B cell (primary cell): ENCODE results near the gene CYREN. TPM values are rescaled to one million over a fixed set of nuclear protein-coding genes. Genes with fewer than 3 reads are reported as not detected.

Experiments
- ATAC-seq: fragments of 200-7000 bp; cut with Tn5 transposase; one replicate; pipeline ENCODE4 v1.10.0; 2021; ENCODE audit warnings: low read depth, mild to moderate bottlenecking, moderate number of reproducible peaks, moderate library complexity
- CTCF ChIA-PET: fragments of 350-600 bp; sonication (Branson Sonifier 250); formaldehyde crosslinking; loops from one replicate; lab custom pipeline; 2021; ENCODE audit warnings: antibody characterized with exemption, inconsistent platforms; lab: Charles Lee
- POLR2A ChIA-PET: fragments of 350-600 bp; sonication (Branson Sonifier 250); formaldehyde crosslinking; loops from one replicate; lab custom pipeline; 2021; ENCODE audit warnings: antibody characterized with exemption; lab: Charles Lee
- DNase-seq: peaks from one replicate; pipeline ENCODE4 v3.0.0; 2013
- H2AFZ ChIP-seq: 2 replicates; pipeline ENCODE4 v1.6.1; 2012; ENCODE audit warnings: mild to moderate bottlenecking, low read depth, low read length; ENCODE audit not compliant: insufficient read depth, poor library complexity, severe bottlenecking
- H3K27ac ChIP-seq, 2 donors: 1 replicate in 1 of 2; 2 replicates in 1 of 2; pipeline ENCODE4 v1.5.1; 2012 to 2013; ENCODE audit warnings: low read length in 2 of 2, mild to moderate bottlenecking in 2 of 2, moderate library complexity in 1 of 2
- H3K27me3 ChIP-seq, 4 experiments: fragments of 200-600 bp in 1 of 4; sonication (generic) in 1 of 4; replicated peaks in 1 of 4; 1 replicate in 2 of 4; 2 replicates in 2 of 4; pipeline versions ENCODE4 v1.6.1 to v1.7.0; 2013 to 2016; ENCODE audit warnings: low read length in 3 of 4, mild to moderate bottlenecking in 2 of 4, mixed read lengths in 1 of 4, moderate library complexity in 1 of 4; ENCODE audit not compliant: insufficient read depth in 4 of 4, control insufficient read depth in 3 of 4; ENCODE audit errors: control extremely low read depth in 1 of 4
- H3K36me3 ChIP-seq, 2 experiments: replicated peaks in 1 of 2; 1 replicate in 1 of 2; 2 replicates in 1 of 2; pipeline versions ENCODE4 v1.6.1 to v1.7.1; 2013; ENCODE audit warnings: low read length in 1 of 2; ENCODE audit not compliant: insufficient read depth in 2 of 2, control insufficient read depth in 1 of 2; ENCODE audit errors: control extremely low read depth in 1 of 2, extremely low read depth in 1 of 2
- H3K4me1 ChIP-seq, 2 donors: fragments of 200-600 bp in 1 of 2; sonication (generic) in 1 of 2; 1 replicate in 1 of 2; 2 replicates in 1 of 2; pipeline versions ENCODE4 v1.5.1 to v1.6.1; 2013 to 2017; ENCODE audit warnings: low read length in 2 of 2; ENCODE audit not compliant: control insufficient read depth in 2 of 2, insufficient read depth in 2 of 2
- H3K4me2 ChIP-seq: replicated peaks from 2 replicates; pipeline ENCODE3; 2012; ENCODE audit warnings: mild to moderate bottlenecking, low read depth, low read length; ENCODE audit not compliant: poor library complexity, severe bottlenecking
- H3K4me3 ChIP-seq, 5 experiments: fragments of 200-600 bp in 1 of 5; sonication (generic) in 1 of 5; 1 replicate in 3 of 5; 2 replicates in 2 of 5; pipeline versions ENCODE4 v1.5.1 to v1.7.0; 2011 to 2016; ENCODE audit warnings: low read length in 4 of 5, mild to moderate bottlenecking in 4 of 5, low read depth in 2 of 5, control low read depth in 1 of 5, moderate library complexity in 1 of 5; ENCODE audit not compliant: insufficient read depth in 1 of 5; ENCODE audit errors: control extremely low read depth in 1 of 5, extremely low read depth in 1 of 5
- H3K79me2 ChIP-seq: fragments of 200-600 bp; sonication (generic); one replicate; pipeline ENCODE4 v1.6.0; 2016; ENCODE audit warnings: low read length; ENCODE audit not compliant: control insufficient read depth, insufficient read depth
- H3K9ac ChIP-seq: fragments of 200-600 bp; sonication (generic); 2 replicates; pipeline ENCODE4 v1.6.1; 2017; ENCODE audit warnings: mild to moderate bottlenecking, low read length, moderate library complexity
- H3K9me3 ChIP-seq, 3 donors: one replicate each; pipeline versions ENCODE4 v1.6.1 to v1.7.1; 2013; ENCODE audit warnings: low read length in 2 of 3; ENCODE audit not compliant: control insufficient read depth in 2 of 3, insufficient read depth in 1 of 3; ENCODE audit errors: control extremely low read depth in 1 of 3
- H4K20me1 ChIP-seq: 2 replicates; pipeline ENCODE4 v1.6.0; 2012; ENCODE audit warnings: mild to moderate bottlenecking, low read length; ENCODE audit not compliant: insufficient read depth, control insufficient read depth, poor library complexity, severe bottlenecking
- H3K27ac Mint-ChIP-seq: one replicate; pipeline ENCODE4 v1.8.0; 2021; ENCODE audit warnings: mixed read lengths
- H3K27me3 Mint-ChIP-seq: one replicate; pipeline ENCODE4 v1.8.0; 2021; ENCODE audit warnings: mixed read lengths
- H3K4me1 Mint-ChIP-seq: one replicate; pipeline ENCODE4 v1.8.0; 2021; ENCODE audit warnings: mixed read lengths
- H3K4me3 Mint-ChIP-seq: one replicate; pipeline ENCODE4 v1.8.0; 2021; ENCODE audit warnings: mixed read lengths
- H3K9me3 Mint-ChIP-seq: one replicate; pipeline ENCODE4 v1.8.0; 2022; ENCODE audit warnings: mixed read lengths; ENCODE audit not compliant: insufficient read depth
- CTCF ChIP-seq: fragments of 200-600 bp; IDR thresholded peaks from one replicate; pipeline ENCODE4 v1.8.0; 2022; ENCODE audit warnings: antibody characterized with exemption, mild to moderate bottlenecking
- EZH2 ChIP-seq: IDR thresholded peaks from 2 replicates; pipeline ENCODE4 v1.6.1; 2012; ENCODE audit warnings: borderline replicate concordance, low read depth, mild to moderate bottlenecking, moderate library complexity, low read length; ENCODE audit not compliant: insufficient read depth, poor library complexity, severe bottlenecking
- WGBS: methylation state at CpG from one replicate; pipeline ENCODE4 v1.1.5; 2013; ENCODE audit warnings: missing lambda C conversion rate; ENCODE audit not compliant: insufficient coverage; 5-methylcytosine and 5-hydroxymethylcytosine counted together
- intact Hi-C: fragments of 100-400 bp; cut with micrococcal nuclease; formaldehyde crosslinking; loops from one replicate; pipeline ENCODE4 v1.10.0; 2022
- polyA plus RNA-seq: library from polyadenylated mRNA; depleted of rRNA; stranded (reverse); fragments of >200 nt; gene quantifications from 2 replicates; pipeline ENCODE4 v1.2.3, GENCODE V29; 2012
- total RNA-seq, 2 donors: library from RNA; stranded (reverse); fragments of 120-200 nt in 1 of 2; gene quantifications; 1 replicate in 1 of 2; 2 replicates in 1 of 2; pipeline versions ENCODE4 v1.2.3 to v1.2.4, GENCODE V29; 2013 to 2022

CYREN gene
- total and polyA plus RNA-seq, 2 donors (not counting 1 experiment from before 2014, with no cell fraction given): 19.2 to 54.6 TPM

- Mint-ChIP-seq H3K4me3 (no peak overlapping the region), H3K27ac (no peak overlapping the region), H3K9me3 (peaks cover 17% of the 10 kb centered on the region), H3K27me3 (no peaks in the 10 kb centered on the region), H3K4me1 (no peaks in the 10 kb centered on the region)
- H3K36me3 ChIP-seq: peaks cover 0 to 27% of the 10 kb centered on the region in 2 experiments
- H4K20me1 ChIP-seq: no peaks in the 10 kb centered on the region
- TF ChIP-seq EZH2: no peak
- TF ChIP-seq CTCF: no peak
- no peak for DNase-seq
- no peaks in the 10 kb centered on the region for H3K4me1 ChIP-seq
- ChIA-PET CTCF (no interaction called here), POLR2A (no interaction called here)
- ATAC-seq: no peak
- H3K27ac ChIP-seq: no peak overlapping the region
- no peaks in the 10 kb centered on the region for H3K79me2 ChIP-seq
- H3K27me3 ChIP-seq: no peaks in the 10 kb centered on the region
- intact Hi-C loops: no loop called here
- H3K4me2 ChIP-seq: no peak overlapping the region
- H2AFZ ChIP-seq: no peak overlapping the region
- H3K9me3 ChIP-seq: peaks cover 1 to 43% (median 38%) of the 10 kb centered on the region in 3 donors
- no peak overlapping the region for H3K9ac ChIP-seq
- WGBS: 81% methylated on average over 4 of the region's 5 CpGs
- H3K4me3 ChIP-seq: no peak overlapping the region
Observed at GRCh38 chr7:135180122-135180521, 9.6 kb upstream of the CYREN start.

GRCh38 chr7:135179321-135179925 lies 8.9 kb upstream of the CYREN start:
- Histone ChIP-seq H3K27ac (no peak overlapping the region), H4K20me1 (no peaks in the 10 kb centered on the region), H3K4me1 (no peaks in the 10 kb centered on the region), H3K36me3 (peaks cover 0 to 25% of the 10 kb centered on the region in 2 experiments), H3K79me2 (no peaks in the 10 kb centered on the region), H2AFZ (no peak overlapping the region), H3K9me3 (peaks cover 1 to 41% (median 38%) of the 10 kb centered on the region in 3 donors), H3K4me3 (no peak overlapping the region), H3K4me2 (no peak overlapping the region), H3K27me3 (no peaks in the 10 kb centered on the region), H3K9ac (no peak overlapping the region)
- no peak for TF ChIP-seq EZH2
- no peak for TF ChIP-seq CTCF
- intact Hi-C loops: no loop called here
- ATAC-seq: no peak
- WGBS: 100% methylated on average over 8 of the region's 8 CpGs
- ChIA-PET CTCF (no interaction called here), POLR2A (no interaction called here)
- Mint-ChIP-seq H3K27ac (no peak overlapping the region), H3K4me3 (no peak overlapping the region), H3K9me3 (peaks cover 17% of the 10 kb centered on the region), H3K4me1 (no peaks in the 10 kb centered on the region), H3K27me3 (no peaks in the 10 kb centered on the region)
- DNase-seq: no peak
